IMR-90 (cell line): Measurements from ENCODE around the gene TPM3. TPM values are rescaled to one million over a fixed set of nuclear protein-coding genes. Genes with fewer than 3 reads are reported as not detected.

ENCODE experiments used
- ATAC-seq: fragments of 200-7000 bp; cut with Tn5 transposase; 2 replicates; pipeline ENCODE4 v1.9.1; 2020; ENCODE audit warnings: low read depth, mild to moderate bottlenecking, moderate library complexity
- BruUV-seq: library from RNA; stranded (reverse); fragments of 400-500 nt; replicated peaks from 2 replicates; lab custom pipeline; 2021; lab: Mats Ljungman, UMichigan
- CTCF ChIA-PET: fragments of 300-600 bp; formaldehyde crosslinking; extraction: SDS; loops from one replicate; lab custom pipeline; 2021; ENCODE audit warnings: antibody characterized with exemption; lab: Yijun Ruan, JAX
- POLR2A ChIA-PET: fragments of 300-600 bp; sonication (Branson Sonifier 250); formaldehyde crosslinking; loops from one replicate; lab custom pipeline; 2022; ENCODE audit warnings: antibody characterized with exemption; ENCODE audit not compliant: unreplicated experiment; lab: Charles Lee
- DNase-seq: peaks from one replicate; pipeline ENCODE4 v3.0.0; 2013
- H2AFZ ChIP-seq: replicated peaks from 2 replicates; pipeline ENCODE3; 2013; ENCODE audit warnings: low read length, mild to moderate bottlenecking; ENCODE audit not compliant: poor library complexity
- H2AK5ac ChIP-seq: 2 replicates; pipeline ENCODE4 v1.6.1; 2013; ENCODE audit warnings: low read depth, low read length, inconsistent platforms
- H2AK9ac ChIP-seq: replicated peaks from 2 replicates; pipeline ENCODE3; 2013; ENCODE audit warnings: mild to moderate bottlenecking, low read depth, low read length, moderate library complexity; ENCODE audit not compliant: poor library complexity
- H2BK120ac ChIP-seq: 2 replicates; pipeline ENCODE4 v1.6.1; 2013; ENCODE audit warnings: low read depth, low read length, inconsistent platforms
- H2BK15ac ChIP-seq: 3 replicates; pipeline ENCODE4 v1.6.1; 2013; ENCODE audit warnings: low read depth, low read length, inconsistent platforms
- H2BK20ac ChIP-seq: 2 replicates; pipeline ENCODE4 v1.6.1; 2013; ENCODE audit warnings: low read depth, mild to moderate bottlenecking, inconsistent platforms, low read length, moderate library complexity
- H2BK5ac ChIP-seq: 2 replicates; pipeline ENCODE4 v1.6.1; 2013; ENCODE audit warnings: mild to moderate bottlenecking, low read depth, low read length, inconsistent platforms; ENCODE audit not compliant: poor library complexity, severe bottlenecking
- H3K14ac ChIP-seq: replicated peaks from 2 replicates; pipeline ENCODE4 v1.6.1; 2013; ENCODE audit warnings: low read depth, low read length, inconsistent platforms
- H3K18ac ChIP-seq: 2 replicates; pipeline ENCODE4 v1.6.1; 2013; ENCODE audit warnings: low read depth, low read length, control low read depth
- H3K23ac ChIP-seq: 2 replicates; pipeline ENCODE4 v1.6.1; 2013; ENCODE audit warnings: low read depth, low read length, inconsistent platforms
- H3K27ac ChIP-seq: 2 replicates; pipeline ENCODE4 v1.5.1; 2013; ENCODE audit warnings: mild to moderate bottlenecking, control low read depth, low read length; ENCODE audit not compliant: insufficient read depth
- H3K27me3 ChIP-seq: 2 replicates; pipeline ENCODE4 v1.6.1; 2013; ENCODE audit warnings: low read length; ENCODE audit not compliant: control insufficient read depth, insufficient read depth
- H3K36me3 ChIP-seq: 2 replicates; pipeline ENCODE4 v1.6.1; 2013; ENCODE audit warnings: low read length, mixed read lengths; ENCODE audit not compliant: control insufficient read depth, insufficient read depth
- H3K4ac ChIP-seq: 2 replicates; pipeline ENCODE4 v1.6.1; 2013; ENCODE audit warnings: low read depth, low read length, inconsistent platforms
- H3K4me1 ChIP-seq: 2 replicates; pipeline ENCODE4 v1.6.1; 2013; ENCODE audit warnings: low read length, mixed read lengths; ENCODE audit not compliant: control insufficient read depth, insufficient read depth
- H3K4me2 ChIP-seq: 2 replicates; pipeline ENCODE4 v1.6.1; 2013; ENCODE audit warnings: low read depth, mild to moderate bottlenecking, control low read depth, low read length, moderate library complexity
- H3K4me3 ChIP-seq: 2 replicates; pipeline ENCODE4 v1.5.1; 2013; ENCODE audit warnings: low read depth, mild to moderate bottlenecking, control low read depth, low read length, moderate library complexity; ENCODE audit not compliant: insufficient read depth
- H3K56ac ChIP-seq: 2 replicates; pipeline ENCODE4 v1.6.1; 2013; ENCODE audit warnings: low read length, inconsistent platforms; ENCODE audit not compliant: insufficient read depth; ENCODE audit errors: extremely low read depth
- H3K79me1 ChIP-seq, 2 experiments: 2 replicates each; pipeline ENCODE4 v1.6.1; 2013; ENCODE audit warnings: low read length in 2 of 2, inconsistent platforms in 1 of 2, low read depth in 1 of 2
- H3K9ac ChIP-seq: 2 replicates; pipeline ENCODE4 v1.6.1; 2013; ENCODE audit warnings: low read depth, low read length, control low read depth
- H3K9me1 ChIP-seq: 2 replicates; pipeline ENCODE4 v1.6.1; 2013; ENCODE audit warnings: low read length, inconsistent platforms; ENCODE audit not compliant: insufficient read depth
- H3K9me3 ChIP-seq: 2 replicates; pipeline ENCODE4 v1.6.1; 2013; ENCODE audit warnings: low read length; ENCODE audit not compliant: control insufficient read depth, insufficient read depth
- H4K20me1 ChIP-seq: 2 replicates; pipeline ENCODE4 v1.6.1; 2013; ENCODE audit warnings: low read length, inconsistent platforms; ENCODE audit not compliant: insufficient read depth
- H4K5ac ChIP-seq: 2 replicates; pipeline ENCODE4 v1.6.1; 2013; ENCODE audit warnings: mild to moderate bottlenecking, low read depth, low read length, control low read depth
- H4K8ac ChIP-seq, 2 experiments: 2 replicates each; pipeline ENCODE4 v1.6.1; 2013; ENCODE audit warnings: low read depth in 2 of 2, low read length in 2 of 2, control low read depth in 1 of 2, inconsistent platforms in 1 of 2
- H4K91ac ChIP-seq: 2 replicates; pipeline ENCODE4 v1.6.1; 2013; ENCODE audit warnings: low read depth, low read length, inconsistent platforms; ENCODE audit not compliant: insufficient read depth
- BHLHE40 ChIP-seq: fragments of 150-350 bp; IDR thresholded peaks from 2 replicates; pipeline ENCODE4 v1.6.1; 2016; ENCODE audit warnings: mild to moderate bottlenecking, low read depth, low read length
- ELK1 ChIP-seq: fragments of 150-350 bp; IDR thresholded peaks from 2 replicates; pipeline ENCODE4 v1.6.1; 2016; ENCODE audit warnings: low read depth, mild to moderate bottlenecking, low read length, moderate library complexity, borderline replicate concordance
- SMC3 ChIP-seq: fragments of 150-350 bp; IDR thresholded peaks from 2 replicates; pipeline ENCODE4 v1.6.1; 2016; ENCODE audit warnings: low read depth, mild to moderate bottlenecking, antibody characterized with exemption, low read length, moderate library complexity
- WGBS, 2 experiments: methylation state at CpG; one replicate each; pipeline versions ENCODE4 v1.1.5 to v1.1.7; 2013; ENCODE audit warnings: missing lambda C conversion rate in 2 of 2; ENCODE audit not compliant: insufficient read length in 1 of 2; ENCODE audit errors: extremely low coverage in 2 of 2; 5-methylcytosine and 5-hydroxymethylcytosine counted together
- dilution Hi-C: fragments of 300-500 bp; cut with HindIII; formaldehyde crosslinking; loops from one replicate; pipeline ENCODE4 v1.14.3; 2018; ENCODE audit warnings: low sequenced_read_pairs; ENCODE audit not compliant: unreplicated experiment
- in situ Hi-C: fragments of 300-500 bp; cut with MboI; formaldehyde crosslinking; loops from 3 replicates; pipeline ENCODE4 v1.14.3; 2019; ENCODE audit warnings: low sequenced_read_pairs, inconsistent platforms, mixed read lengths
- intact Hi-C: fragments of 100-400 bp; cut with micrococcal nuclease; formaldehyde crosslinking; loops from 2 replicates; pipeline ENCODE4 v1.10.0; 2022
- polyA plus RNA-seq, 3 experiments: library from polyadenylated mRNA; depleted of rRNA; stranded (reverse); fragments of >200 nt; gene quantifications; 2 replicates each; pipeline ENCODE4 v1.2.3, GENCODE V29; 2012; ENCODE audit warnings: low replicate concordance in 1 of 3
- total RNA-seq: library from RNA; depleted of rRNA; stranded (reverse); fragments of >200 nt; gene quantifications from 2 replicates; pipeline ENCODE4 v1.2.3, GENCODE V29; 2012

TPM3 gene
- total and polyA plus RNA-seq, 2 of the 4 experiments (the other 2 are of a cell fraction) = 438 to 530 TPM

GRCh38 chr1:154178911-154179811 is 12.7 kb downstream of the TPM3 start:
- no peak overlapping the region for H2AFZ ChIP-seq
- peak overlapping the region; percentile 52 for H3K4me2 ChIP-seq
- peak overlapping the region; percentile 15; the same call in 1 of the 2 replicates for H3K9ac ChIP-seq
- H4K20me1 ChIP-seq = peaks cover 86% of the 10 kb centered on the region
- POLR2A ChIA-PET = interaction anchor here (0.6 kb wide), 1 partner anchor 1613 kb away, joined by 3 read pairs; no protein-coding TSS in a partner anchor
- H2AK9ac ChIP-seq = no peak overlapping the region
- no peak overlapping the region for H2AK5ac ChIP-seq
- H3K27me3 ChIP-seq = no peaks in the 10 kb centered on the region
- no peak overlapping the region; the same call in 1 of the 2 replicates for H3K27ac ChIP-seq
- H4K5ac ChIP-seq = no peak overlapping the region
- in situ Hi-C loops (no loop called here), intact Hi-C loops (no loop called here), dilution Hi-C loops (no loop called here)
- H2BK20ac ChIP-seq = no peak overlapping the region
- 100% methylated on average over 3 of the region's 10 CpGs; no CpG with 5 or more reads in 1 of the 2 experiments for WGBS, 2 experiments
- no peak overlapping the region for H3K4me3 ChIP-seq
- H3K56ac ChIP-seq = no peak overlapping the region
- CTCF ChIA-PET = no interaction called here
- no peak for TF ChIP-seq BHLHE40
- no peak for TF ChIP-seq ELK1
- TF ChIP-seq SMC3 = no peak
- peaks cover 22% of the 10 kb centered on the region for H3K4me1 ChIP-seq
- H2BK5ac ChIP-seq = no peak overlapping the region
- H4K91ac ChIP-seq = no peak overlapping the region
- peaks cover 18% of the 10 kb centered on the region for H3K9me1 ChIP-seq
- peaks cover 0 to 35% of the 10 kb centered on the region in 2 experiments; a peak in 2 of 4 replicates for H3K79me1 ChIP-seq
- H2BK15ac ChIP-seq = no peak overlapping the region
- no peak overlapping the region for H4K8ac ChIP-seq
- no peak overlapping the region for H3K14ac ChIP-seq
- peaks cover 19% of the 10 kb centered on the region for H3K36me3 ChIP-seq
- H3K18ac ChIP-seq = no peak overlapping the region
- DNase-seq (no peak), ATAC-seq (no peak)
- H2BK120ac ChIP-seq = no peak overlapping the region
- no peak overlapping the region for H3K4ac ChIP-seq
- no peaks in the 10 kb centered on the region for H3K9me3 ChIP-seq
- no TSS peak for BruUV-seq
- peak overlapping the region; percentile 59 for H3K23ac ChIP-seq
